ENCODE measurements around the gene SLC35F3. TPM values are rescaled to one million over a fixed set of nuclear protein-coding genes. Genes with fewer than 3 reads are reported as not detected.

Gene SLC35F3
- total and polyA plus RNA-seq, 4 donors, result 0.01 to 0.37 (median 0.08) TPM; not detected in 1

DNA sequence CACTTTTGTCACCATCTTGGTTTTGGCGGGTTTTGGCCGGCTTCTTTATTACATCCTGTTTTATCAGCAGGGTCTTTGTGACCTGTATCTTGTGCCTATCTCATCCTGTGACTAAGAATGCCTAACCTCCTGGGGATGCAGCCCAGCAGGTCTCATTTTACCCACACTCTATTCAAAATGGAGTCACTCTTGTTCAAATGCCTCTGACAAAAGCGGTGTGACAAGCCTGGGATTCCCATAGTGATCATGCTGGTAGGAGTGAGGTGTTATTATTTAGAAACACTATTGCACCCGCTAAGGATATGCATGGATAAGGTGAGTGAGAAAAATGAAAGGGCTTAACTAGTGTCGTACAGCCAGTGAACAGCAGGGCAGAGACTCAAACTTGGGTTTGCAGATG is 357.1 kb downstream of the SLC35F3 start:
- Histone ChIP-seq H3K27me3 (ENCODE audit: control insufficient read depth in 4 of 4, insufficient read depth in 4 of 4, low read length in 3 of 4) (no peaks in the 10 kb centered on the region), H3K36me3 (ENCODE audit: control insufficient read depth in 4 of 4, insufficient read depth in 3 of 4, low read depth in 1 of 4, low read length in 3 of 4) (no peaks in the 10 kb centered on the region), H3K4me3 (ENCODE audit: low read depth in 1 of 3, low read length in 3 of 3) (no peak overlapping the region), H3K4me1 (ENCODE audit: control insufficient read depth in 4 of 4, insufficient read depth in 4 of 4, low read length in 3 of 4) (peaks cover 0 to 6% (median 0%) of the 10 kb centered on the region in 4 donors), H3K27ac (ENCODE audit: low read depth in 1 of 2, low read length in 2 of 2) (no peak overlapping the region), H3K9ac (ENCODE audit: low read depth in 1 of 2, low read length in 2 of 2) (no peak overlapping the region), H3K9me3 (ENCODE audit: control insufficient read depth in 4 of 4, low read length in 3 of 4) (peaks cover 3 to 6% (median 4%) of the 10 kb centered on the region in 4 donors)
- TF ChIP-seq TAF1 (conservative IDR thresholded peaks at IDR 0.05), result no peak
- TF ChIP-seq MAX (IDR thresholded peaks at IDR 0.05), result no peak
- no peak for TF ChIP-seq EGR1 (IDR thresholded peaks at IDR 0.05; ENCODE audit: low read depth in 2 of 2)
- TF ChIP-seq JUND (IDR thresholded peaks at IDR 0.05), result no peak
- TF ChIP-seq GABPA (IDR thresholded peaks at IDR 0.05 in 1 of 2, conservative IDR thresholded peaks at IDR 0.05 in 1 of 2), result no peak
- TF ChIP-seq FOXA1 (IDR thresholded peaks at IDR 0.05), result no peak
- TF ChIP-seq HNF4G (IDR thresholded peaks at IDR 0.05), result no peak
- WGBS, result 84% methylated on average over 5 of the region's 5 CpGs
- no peak for DNase-seq (ENCODE audit: low spot score)

DNA sequence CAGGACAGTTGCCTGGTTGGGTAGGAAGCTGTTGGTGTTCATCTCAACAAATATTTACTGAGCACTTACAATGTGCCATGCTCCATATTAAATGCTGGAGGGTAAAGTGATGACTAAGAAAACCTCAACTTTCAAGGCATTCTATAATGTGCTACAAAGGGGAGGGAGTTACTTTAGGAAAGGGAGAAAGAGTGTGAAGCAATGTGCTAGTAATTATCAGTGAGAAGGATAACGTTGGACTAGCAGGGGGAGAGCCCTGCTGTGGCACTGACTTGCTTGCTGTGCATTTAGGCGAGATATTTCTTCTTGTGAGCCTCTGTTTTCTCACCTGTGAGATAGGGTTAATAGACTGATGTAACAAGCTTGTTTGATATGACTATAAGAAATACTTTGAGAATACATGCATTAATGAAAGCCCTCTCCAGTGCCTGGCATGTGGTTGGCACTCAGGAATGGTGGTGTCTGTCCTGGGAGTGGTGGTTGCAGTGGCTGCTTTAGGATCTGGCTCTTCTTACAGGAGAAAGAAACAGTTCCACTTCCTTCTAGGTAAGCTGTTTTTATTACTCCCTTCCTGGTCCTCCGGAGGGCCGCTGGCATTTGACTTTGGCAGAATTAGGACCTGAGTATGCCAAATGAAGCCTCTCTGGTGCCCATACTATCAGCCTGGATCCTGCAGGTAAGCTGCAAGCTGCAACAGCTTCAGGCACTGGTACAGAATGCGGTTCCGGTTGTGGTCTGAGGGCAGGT is 357.7 kb downstream of the SLC35F3 start:
- WGBS, result 64% methylated on average over 6 of the region's 6 CpGs
- no peak overlapping the region for H3K4me3 ChIP-seq (ENCODE audit: low read depth in 1 of 3, low read length in 3 of 3)
- H3K9me3 ChIP-seq (ENCODE audit: control insufficient read depth in 4 of 4, low read length in 3 of 4), result peaks cover 3 to 6% (median 4%) of the 10 kb centered on the region in 4 donors
- no peak overlapping the region for H3K27ac ChIP-seq (ENCODE audit: low read depth in 1 of 2, low read length in 2 of 2)
- peaks cover 0 to 6% (median 0%) of the 10 kb centered on the region in 4 donors for H3K4me1 ChIP-seq (ENCODE audit: control insufficient read depth in 4 of 4, insufficient read depth in 4 of 4, low read length in 3 of 4)
- no peaks in the 10 kb centered on the region for H3K36me3 ChIP-seq (ENCODE audit: control insufficient read depth in 4 of 4, insufficient read depth in 3 of 4, low read depth in 1 of 4, low read length in 3 of 4)
- no peak overlapping the region for H3K9ac ChIP-seq (ENCODE audit: low read depth in 1 of 2, low read length in 2 of 2)
- TF ChIP-seq YY1 (IDR thresholded peaks at IDR 0.05) (no peak), EGR1 (IDR thresholded peaks at IDR 0.05; ENCODE audit: low read depth in 2 of 2) (no peak), TAF1 (conservative IDR thresholded peaks at IDR 0.05) (no peak), MAX (IDR thresholded peaks at IDR 0.05) (no peak), GABPA (IDR thresholded peaks at IDR 0.05 in 1 of 2, conservative IDR thresholded peaks at IDR 0.05 in 1 of 2) (no peak), JUND (IDR thresholded peaks at IDR 0.05) (no peak), ZBTB33 (IDR thresholded peaks at IDR 0.05) (no peak), HNF4G (IDR thresholded peaks at IDR 0.05) (no peak), REST (IDR thresholded peaks at IDR 0.05) (no peak), FOXA2 (IDR thresholded peaks at IDR 0.05) (no peak), CTCF (IDR thresholded peaks at IDR 0.05; ENCODE audit: low read depth, low read length, missing input control) (no peak), HNF4A (conservative IDR thresholded peaks at IDR 0.05) (no peak)
- TF ChIP-seq, protein P1, sequence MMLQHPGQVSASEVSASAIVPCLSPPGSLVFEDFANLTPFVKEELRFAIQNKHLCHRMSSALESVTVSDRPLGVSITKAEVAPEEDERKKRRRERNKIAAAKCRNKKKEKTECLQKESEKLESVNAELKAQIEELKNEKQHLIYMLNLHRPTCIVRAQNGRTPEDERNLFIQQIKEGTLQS (IDR thresholded peaks at IDR 0.05), result no peak
- DNase-seq (ENCODE audit: low spot score), result no peak
- no peaks in the 10 kb centered on the region for H3K27me3 ChIP-seq (ENCODE audit: control insufficient read depth in 4 of 4, insufficient read depth in 4 of 4, low read length in 3 of 4)
